GM18507 (cell line): ENCODE measurements around the gene SSNA1.
"Not testable (repeated sequence)": the region's sequence is repeated elsewhere in the genome, so short reads cannot be mapped to it uniquely, and the experiment has no call there.

Source experiments
- DNase-seq: peaks from one replicate; pipeline ENCODE4 v3.0.0; 2011; ENCODE audit warnings: low read depth; ENCODE audit not compliant: insufficient read length; ENCODE audit errors: extremely low spot score
- FAIRE-seq: peaks from 2 replicates; lab custom pipeline; 2011; peaks lifted over from hg19 to GRCh38; lab: Jason Lieb, UNC

The SSNA1 gene

DNA sequence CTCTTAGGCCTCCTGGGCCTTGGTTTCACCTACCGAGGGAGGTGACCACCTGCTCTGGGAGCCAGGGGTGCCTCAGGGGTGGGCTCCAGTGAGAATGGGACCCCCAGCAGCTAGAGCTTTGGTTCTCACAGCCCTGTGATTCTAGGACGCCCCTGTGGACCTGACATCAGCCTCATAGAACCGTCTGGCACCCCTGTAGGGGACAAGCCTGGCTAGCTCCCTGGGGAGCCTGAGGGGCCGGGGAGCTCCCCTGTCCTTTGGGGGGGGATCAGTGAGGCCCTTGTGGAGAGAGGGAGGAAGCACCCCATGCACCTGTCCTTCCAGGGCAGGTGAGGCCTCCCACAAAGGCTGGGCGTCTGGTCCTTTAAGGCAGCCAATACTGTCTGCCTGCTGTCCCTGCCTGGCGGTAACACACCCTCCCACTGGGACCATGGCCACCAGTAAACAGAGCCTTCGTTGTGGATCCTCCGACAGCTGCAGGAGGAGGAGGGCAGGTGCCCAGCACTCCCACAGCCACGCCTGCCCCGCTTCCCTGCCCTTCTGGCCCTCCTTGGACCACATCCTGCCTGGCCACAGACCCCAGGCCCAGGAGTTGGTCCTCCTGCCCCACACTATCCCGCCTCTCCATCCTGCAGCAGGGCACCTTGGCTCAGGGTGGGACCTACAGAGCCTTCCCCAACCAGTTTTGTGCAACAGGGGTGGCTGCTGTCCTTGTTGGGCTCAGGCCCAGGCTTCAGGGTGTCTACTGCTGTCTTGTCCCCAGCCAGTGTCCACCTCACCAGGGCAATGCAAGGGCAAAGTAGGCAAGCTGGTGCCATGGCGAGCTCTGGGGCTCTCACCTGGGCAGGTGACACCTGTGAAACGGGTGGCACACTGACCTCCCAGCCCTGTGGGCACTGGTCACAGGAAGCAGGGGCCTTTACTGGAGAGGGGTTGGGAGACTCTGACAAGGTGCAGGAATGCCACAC is 49.6 kb downstream of the SSNA1 start:
- no peak for FAIRE-seq

DNA sequence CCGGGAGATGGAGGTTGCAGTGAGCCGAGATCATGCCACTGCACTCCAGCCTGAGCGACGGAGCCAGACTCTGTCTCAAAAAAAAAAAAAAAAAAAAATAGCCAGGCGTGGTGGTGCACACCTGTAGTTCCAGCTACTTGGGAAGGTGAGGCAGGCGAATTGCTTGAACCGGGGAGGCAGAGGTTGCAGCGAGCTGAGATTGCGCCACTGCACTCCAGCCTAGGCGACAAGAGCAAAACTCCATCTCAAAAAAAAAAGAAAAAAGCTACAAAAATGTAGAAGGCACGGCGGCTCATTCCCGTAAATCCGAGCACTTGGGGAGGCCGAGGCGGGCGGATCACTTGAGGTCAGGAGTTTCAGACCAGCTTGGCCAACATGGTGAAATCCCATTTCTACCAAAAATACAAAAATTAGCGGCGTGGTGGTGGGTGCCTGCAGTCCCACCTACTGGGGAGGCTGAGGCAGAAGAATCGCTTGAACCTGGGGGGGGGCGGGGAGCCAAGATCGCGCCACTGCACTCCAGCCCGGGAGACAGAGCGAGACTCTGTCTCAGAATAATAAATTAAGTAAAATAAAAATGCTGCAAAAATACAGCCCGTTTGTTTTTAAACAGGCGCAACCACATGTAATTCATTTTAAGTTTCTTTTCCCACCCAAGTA is 51.2 kb downstream of the SSNA1 start:
- not testable (repeated sequence) for DNase-seq, FAIRE-seq

More for the DNA sequence above, 49.6 kb downstream of the SSNA1 start:
- no peak for DNase-seq
